B cell (primary cell): Measurements from ENCODE around the gene SEPTIN1. TPM values are rescaled to one million over a fixed set of nuclear protein-coding genes. Genes with fewer than 3 reads are reported as not detected.

Experiments used
- ATAC-seq: fragments of 200-7000 bp; cut with Tn5 transposase; one replicate; pipeline ENCODE4 v1.10.0; 2021; ENCODE audit warnings: low read depth, mild to moderate bottlenecking, moderate number of reproducible peaks, moderate library complexity
- CTCF ChIA-PET: fragments of 350-600 bp; sonication (Branson Sonifier 250); formaldehyde crosslinking; loops from one replicate; lab custom pipeline; 2021; ENCODE audit warnings: antibody characterized with exemption, inconsistent platforms; lab: Charles Lee
- POLR2A ChIA-PET: fragments of 350-600 bp; sonication (Branson Sonifier 250); formaldehyde crosslinking; loops from one replicate; lab custom pipeline; 2021; ENCODE audit warnings: antibody characterized with exemption; lab: Charles Lee
- DNase-seq: peaks from one replicate; pipeline ENCODE4 v3.0.0; 2013
- H2AFZ ChIP-seq: 2 replicates; pipeline ENCODE4 v1.6.1; 2012; ENCODE audit warnings: mild to moderate bottlenecking, low read depth, low read length; ENCODE audit not compliant: insufficient read depth, poor library complexity, severe bottlenecking
- H3K27ac ChIP-seq, 2 donors: 1 replicate in 1 of 2; 2 replicates in 1 of 2; pipeline ENCODE4 v1.5.1; 2012 to 2013; ENCODE audit warnings: low read length in 2 of 2, mild to moderate bottlenecking in 2 of 2, moderate library complexity in 1 of 2
- H3K27me3 ChIP-seq, 4 experiments: fragments of 200-600 bp in 1 of 4; sonication (generic) in 1 of 4; replicated peaks in 1 of 4; 1 replicate in 2 of 4; 2 replicates in 2 of 4; pipeline versions ENCODE4 v1.6.1 to v1.7.0; 2013 to 2016; ENCODE audit warnings: low read length in 3 of 4, mild to moderate bottlenecking in 2 of 4, mixed read lengths in 1 of 4, moderate library complexity in 1 of 4; ENCODE audit not compliant: insufficient read depth in 4 of 4, control insufficient read depth in 3 of 4; ENCODE audit errors: control extremely low read depth in 1 of 4
- H3K36me3 ChIP-seq, 2 experiments: replicated peaks in 1 of 2; 1 replicate in 1 of 2; 2 replicates in 1 of 2; pipeline versions ENCODE4 v1.6.1 to v1.7.1; 2013; ENCODE audit warnings: low read length in 1 of 2; ENCODE audit not compliant: insufficient read depth in 2 of 2, control insufficient read depth in 1 of 2; ENCODE audit errors: control extremely low read depth in 1 of 2, extremely low read depth in 1 of 2
- H3K4me1 ChIP-seq, 2 donors: fragments of 200-600 bp in 1 of 2; sonication (generic) in 1 of 2; 1 replicate in 1 of 2; 2 replicates in 1 of 2; pipeline versions ENCODE4 v1.5.1 to v1.6.1; 2013 to 2017; ENCODE audit warnings: low read length in 2 of 2; ENCODE audit not compliant: control insufficient read depth in 2 of 2, insufficient read depth in 2 of 2
- H3K4me2 ChIP-seq: replicated peaks from 2 replicates; pipeline ENCODE3; 2012; ENCODE audit warnings: mild to moderate bottlenecking, low read depth, low read length; ENCODE audit not compliant: poor library complexity, severe bottlenecking
- H3K4me3 ChIP-seq, 5 experiments: fragments of 200-600 bp in 1 of 5; sonication (generic) in 1 of 5; 1 replicate in 3 of 5; 2 replicates in 2 of 5; pipeline versions ENCODE4 v1.5.1 to v1.7.0; 2011 to 2016; ENCODE audit warnings: low read length in 4 of 5, mild to moderate bottlenecking in 4 of 5, low read depth in 2 of 5, control low read depth in 1 of 5, moderate library complexity in 1 of 5; ENCODE audit not compliant: insufficient read depth in 1 of 5; ENCODE audit errors: control extremely low read depth in 1 of 5, extremely low read depth in 1 of 5
- H3K79me2 ChIP-seq: fragments of 200-600 bp; sonication (generic); one replicate; pipeline ENCODE4 v1.6.0; 2016; ENCODE audit warnings: low read length; ENCODE audit not compliant: control insufficient read depth, insufficient read depth
- H3K9ac ChIP-seq: fragments of 200-600 bp; sonication (generic); 2 replicates; pipeline ENCODE4 v1.6.1; 2017; ENCODE audit warnings: mild to moderate bottlenecking, low read length, moderate library complexity
- H3K9me3 ChIP-seq, 3 donors: one replicate each; pipeline versions ENCODE4 v1.6.1 to v1.7.1; 2013; ENCODE audit warnings: low read length in 2 of 3; ENCODE audit not compliant: control insufficient read depth in 2 of 3, insufficient read depth in 1 of 3; ENCODE audit errors: control extremely low read depth in 1 of 3
- H4K20me1 ChIP-seq: 2 replicates; pipeline ENCODE4 v1.6.0; 2012; ENCODE audit warnings: mild to moderate bottlenecking, low read length; ENCODE audit not compliant: insufficient read depth, control insufficient read depth, poor library complexity, severe bottlenecking
- H3K27ac Mint-ChIP-seq: one replicate; pipeline ENCODE4 v1.8.0; 2021; ENCODE audit warnings: mixed read lengths
- H3K27me3 Mint-ChIP-seq: one replicate; pipeline ENCODE4 v1.8.0; 2021; ENCODE audit warnings: mixed read lengths
- H3K4me1 Mint-ChIP-seq: one replicate; pipeline ENCODE4 v1.8.0; 2021; ENCODE audit warnings: mixed read lengths
- H3K4me3 Mint-ChIP-seq: one replicate; pipeline ENCODE4 v1.8.0; 2021; ENCODE audit warnings: mixed read lengths
- H3K9me3 Mint-ChIP-seq: one replicate; pipeline ENCODE4 v1.8.0; 2022; ENCODE audit warnings: mixed read lengths; ENCODE audit not compliant: insufficient read depth
- CTCF ChIP-seq: fragments of 200-600 bp; IDR thresholded peaks from one replicate; pipeline ENCODE4 v1.8.0; 2022; ENCODE audit warnings: antibody characterized with exemption, mild to moderate bottlenecking
- EZH2 ChIP-seq: IDR thresholded peaks from 2 replicates; pipeline ENCODE4 v1.6.1; 2012; ENCODE audit warnings: borderline replicate concordance, low read depth, mild to moderate bottlenecking, moderate library complexity, low read length; ENCODE audit not compliant: insufficient read depth, poor library complexity, severe bottlenecking
- WGBS: methylation state at CpG from one replicate; pipeline ENCODE4 v1.1.5; 2013; ENCODE audit warnings: missing lambda C conversion rate; ENCODE audit not compliant: insufficient coverage; 5-methylcytosine and 5-hydroxymethylcytosine counted together
- intact Hi-C: fragments of 100-400 bp; cut with micrococcal nuclease; formaldehyde crosslinking; loops from one replicate; pipeline ENCODE4 v1.10.0; 2022
- polyA plus RNA-seq: library from polyadenylated mRNA; depleted of rRNA; stranded (reverse); fragments of >200 nt; gene quantifications from 2 replicates; pipeline ENCODE4 v1.2.3, GENCODE V29; 2012
- total RNA-seq, 2 donors: library from RNA; stranded (reverse); fragments of 120-200 nt in 1 of 2; gene quantifications; 1 replicate in 1 of 2; 2 replicates in 1 of 2; pipeline versions ENCODE4 v1.2.3 to v1.2.4, GENCODE V29; 2013 to 2022

The SEPTIN1 gene
- total and polyA plus RNA-seq, 2 donors (not counting 1 experiment from before 2014, with no cell fraction given): 154 to 302 TPM

- Histone ChIP-seq H3K27ac (peak overlapping the region in 1 of 2 donors; percentile 2), H3K79me2 (peaks cover 8% of the 10 kb centered on the region)
- CTCF ChIA-PET: interaction anchor here (1.0 to 5.4 kb wide), 12 partner anchors 10 to 222 kb away, joined by 3 to 65 read pairs (median 4); partner anchors contain the start of genes SEPTIN1, TBC1D10B, ZNF48 and ZNF764
Observed at GRCh38 chr16:30406795-30407101, 24.4 kb upstream of the SEPTIN1 start.

More at GRCh38 chr16:30406795-30407101, 24.4 kb upstream of the SEPTIN1 start:
- WGBS: 12% methylated on average over 10 of the region's 14 CpGs
- POLR2A ChIA-PET: interaction anchor here (0.6 to 2.0 kb wide), 12 partner anchors 9 to 584 kb away, joined by 3 to 11 read pairs (median 6); partner anchors contain the start of genes CORO1A, SEPTIN1 and ZNF48
- H3K4me1 ChIP-seq: peaks cover 15 to 23% of the 10 kb centered on the region in 2 donors
- peak overlapping the region; percentile 69 for H3K9ac ChIP-seq
- peak overlapping the region; percentile 42 to 76 (median 66) for H3K4me3 ChIP-seq
- intact Hi-C loops: loop anchor here (1.0 kb wide), 3 partner anchors 28 to 71 kb away; no protein-coding TSS in a partner anchor
- H3K9me3 ChIP-seq: no peaks in the 10 kb centered on the region
- ATAC-seq (peak; percentile 8), DNase-seq (no peak)
- no peaks in the 10 kb centered on the region for H3K27me3 ChIP-seq
- TF ChIP-seq CTCF: no peak
- no peak for TF ChIP-seq EZH2
- no peaks in the 10 kb centered on the region for H4K20me1 ChIP-seq
- H3K27me3 Mint-ChIP-seq: peaks cover 4% of the 10 kb centered on the region
- H3K36me3 ChIP-seq: peaks cover 0 to 2% of the 10 kb centered on the region in 2 experiments
- H3K4me3 Mint-ChIP-seq: peak overlapping the region; percentile 98
- peak overlapping the region; percentile 96 for H3K27ac Mint-ChIP-seq
- H2AFZ ChIP-seq: peak overlapping the region; percentile 79
- peaks cover 21% of the 10 kb centered on the region for H3K4me1 Mint-ChIP-seq
- no peaks in the 10 kb centered on the region for H3K9me3 Mint-ChIP-seq
- H3K4me2 ChIP-seq: peak overlapping the region; percentile 93
